A549 (cell line): ENCODE results near the gene CTBP2. TPM values are rescaled to one million over a fixed set of nuclear protein-coding genes. Genes with fewer than 3 reads are reported as not detected.

ENCODE experiments used
- ATAC-seq, 2 experiments: fragments of 200-7000 bp in 1 of 2; fragments of >200 bp in 1 of 2; cut with Nextera tagmentation in 1 of 2; cut with Tn5 transposase in 1 of 2; 3 replicates each; pipeline versions ENCODE4 v1.8.0 to v1.9.1; 2018 to 2020; ENCODE audit warnings: mild to moderate bottlenecking in 1 of 2, moderate library complexity in 1 of 2
- CTCF ChIA-PET: fragments of 300-600 bp; sonication (Branson Sonifier 250); formaldehyde crosslinking; extraction: SDS; loops from one replicate; lab custom pipeline; 2021; ENCODE audit warnings: antibody characterized with exemption, inconsistent platforms; lab: Yijun Ruan, JAX
- POLR2A ChIA-PET: fragments of 350-600 bp; formaldehyde crosslinking; extraction: SDS; loops from one replicate; lab custom pipeline; 2021; ENCODE audit warnings: antibody characterized with exemption, inconsistent platforms; lab: Yijun Ruan, JAX
- DNase-seq, 2 experiments: peaks; one replicate each; pipeline versions ENCODE4 v3.0.0 to v3.0.0-alpha.2; 2011 to 2016; ENCODE audit warnings: low read depth in 1 of 2, low spot score in 1 of 2
- FAIRE-seq: peaks from 2 replicates; lab custom pipeline; 2011; peaks lifted over from hg19 to GRCh38; lab: Jason Lieb, UNC
- H3K27ac ChIP-seq, 2 experiments: fragments of >200 bp; sonication (Bioruptor Twin); formaldehyde crosslinking; 3 replicates each; pipeline ENCODE4 v1.5.1; 2016 to 2017
- H3K4me1 ChIP-seq: fragments of >200 bp; sonication (Bioruptor Twin); formaldehyde crosslinking; 3 replicates; pipeline ENCODE4 v1.6.1; 2016
- H3K4me2 ChIP-seq: fragments of >200 bp; sonication (Bioruptor Twin); formaldehyde crosslinking; 3 replicates; pipeline ENCODE4 v1.6.1; 2016
- H3K4me3 ChIP-seq: fragments of >200 bp; sonication (Bioruptor Twin); formaldehyde crosslinking; 3 replicates; pipeline ENCODE4 v1.5.1; 2016
- H3K9me3 ChIP-seq: fragments of >200 bp; sonication (Bioruptor Twin); formaldehyde crosslinking; 3 replicates; pipeline ENCODE4 v1.6.1; 2016
- CEBPB ChIP-seq, 2 experiments: fragments of >200 bp in 1 of 2; sonication (Bioruptor Twin) in 1 of 2; formaldehyde crosslinking in 1 of 2; IDR thresholded peaks; 2 replicates each; pipeline ENCODE4 v1.6.1; 2012 to 2016
- E2F6 ChIP-seq: IDR thresholded peaks from 2 replicates; pipeline ENCODE4 v1.6.1; 2012; ENCODE audit warnings: low read depth, borderline replicate concordance
- EHMT2 ChIP-seq: fragments of 200-600 bp; sonication (generic); IDR thresholded peaks from 2 replicates; pipeline ENCODE4 v1.6.1; 2016; ENCODE audit warnings: antibody characterized with exemption, low read depth, mild to moderate bottlenecking, moderate library complexity
- ESRRA ChIP-seq: fragments of 150-350 bp; IDR thresholded peaks from 2 replicates; pipeline ENCODE4 v1.6.1; 2014; ENCODE audit warnings: mild to moderate bottlenecking, low read length, borderline replicate concordance
- FOSL2 ChIP-seq, 2 experiments: fragments of 450-650 bp in 1 of 2; fragments of >200 bp in 1 of 2; sonication (Bioruptor Twin) in 1 of 2; formaldehyde crosslinking; IDR thresholded peaks; 2 replicates each; pipeline versions ENCODE4 v1.5.0 to v1.6.1; 2016 to 2020; ENCODE audit warnings: mild to moderate bottlenecking in 1 of 2, moderate library complexity in 1 of 2
- GATA3 ChIP-seq: IDR thresholded peaks from 2 replicates; pipeline ENCODE4 v1.6.1; 2012; ENCODE audit warnings: borderline replicate concordance
- HES2 ChIP-seq: fragments of >200 bp; sonication (Bioruptor Twin); formaldehyde crosslinking; IDR thresholded peaks from 2 replicates; pipeline ENCODE4 v1.6.1; 2016
- HEYL ChIP-seq: fragments of 250-450 bp; sonication (Bioruptor Pico); IDR thresholded peaks from 2 replicates; pipeline ENCODE4 v1.8.0; 2021; ENCODE audit warnings: mild to moderate bottlenecking, moderate library complexity
- MAX ChIP-seq: IDR thresholded peaks from 2 replicates; pipeline ENCODE4 v1.6.1; 2012
- NR3C1 ChIP-seq: fragments of >200 bp; sonication (Bioruptor Twin); formaldehyde crosslinking; IDR thresholded peaks from 3 replicates; pipeline ENCODE4 v1.6.1; 2017
- PBX3 ChIP-seq: IDR thresholded peaks from 2 replicates; pipeline ENCODE4 v1.6.1; 2012
- PHF8 ChIP-seq: fragments of 200-600 bp; sonication (generic); IDR thresholded peaks from 2 replicates; pipeline ENCODE4 v1.6.1; 2016; ENCODE audit warnings: low read depth, mild to moderate bottlenecking, antibody characterized with exemption, moderate library complexity, borderline replicate concordance
- RNF2 ChIP-seq: fragments of 200-600 bp; sonication (generic); IDR thresholded peaks from 2 replicates; pipeline ENCODE4 v1.6.1; 2016; ENCODE audit warnings: low read depth, mild to moderate bottlenecking, antibody characterized with exemption, moderate library complexity, borderline replicate concordance
- ZC3H11A ChIP-seq: fragments of 450-650 bp; IDR thresholded peaks from 2 replicates; pipeline ENCODE4 v1.6.1; 2014; ENCODE audit warnings: antibody characterized with exemption, mild to moderate bottlenecking
- ZNF302 ChIP-seq: fragments of 250-450 bp; sonication (Bioruptor Pico); IDR thresholded peaks from 2 replicates; pipeline ENCODE4 v1.9.0; 2021; ENCODE audit warnings: inconsistent platforms, mild to moderate bottlenecking, moderate library complexity
- WGBS: methylation state at CpG from one replicate; pipeline ENCODE4 v1.1.6; 2017; ENCODE audit errors: missing lambda C conversion rate; 5-methylcytosine and 5-hydroxymethylcytosine counted together
- polyA plus RNA-seq, 4 experiments: library from polyadenylated mRNA; depleted of rRNA in 3 of 4; stranded (reverse); fragments of >200 nt; fragmentation: RNase III in 1 of 4; extraction: RNeasy Plus Mini Kit Qiagen cat#74134 plus additional on column Dnase treatment in 1 of 4; gene quantifications; 2 replicates in 3 of 4; 3 replicates in 1 of 4; pipeline ENCODE4 v1.2.3, GENCODE V29; 2011 to 2017
- TF ChIP-seq, protein P1 (sequence below): fragments of >200 bp; sonication (Bioruptor Twin); formaldehyde crosslinking; IDR thresholded peaks from 3 replicates; pipeline ENCODE4 v1.5.1; 2016
- TF ChIP-seq, protein P2 (sequence below): fragments of 250-450 bp; sonication (Bioruptor Pico); IDR thresholded peaks from 2 replicates; pipeline ENCODE4 v1.5.0; 2021; ENCODE audit warnings: mild to moderate bottlenecking, moderate library complexity, borderline replicate concordance

The CTBP2 gene
- polyA plus RNA-seq, 2 of the 4 experiments (the other 2 are of a cell fraction) = 74.9 to 78.9 TPM

DNA sequence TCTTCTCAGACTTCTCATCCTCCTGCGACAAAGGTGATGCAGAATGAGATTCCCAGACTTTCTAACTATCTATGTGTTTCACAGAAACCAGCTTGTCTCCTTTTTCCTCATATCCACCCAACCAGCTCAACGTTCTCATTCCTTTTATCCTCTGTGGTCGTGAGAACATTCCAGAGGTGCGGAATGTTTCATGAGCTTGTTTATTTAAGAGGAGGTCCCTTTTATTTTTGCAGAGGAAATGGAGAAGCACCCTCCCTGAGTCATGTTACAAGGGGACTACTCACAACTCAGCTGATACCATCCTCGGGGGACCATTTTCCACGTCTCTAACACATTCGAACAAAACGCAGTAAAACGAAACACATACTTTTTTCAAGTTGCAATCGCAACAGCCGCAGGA, 125.2 kb downstream of the CTBP2 start:
- ChIA-PET CTCF (interaction anchor here (0.9 to 4.2 kb wide), 2 partner anchors 12 to 29 kb away, joined by 3 to 39 read pairs; no protein-coding TSS in a partner anchor), POLR2A (no interaction called here)
- peak in 1 of 2 experiments; percentile 40 for DNase-seq
- no peak for FAIRE-seq
- Histone ChIP-seq H3K27ac (peak overlapping the region; percentile 92 to 95; a peak in 5 of 6 replicates), H3K4me2 (peak overlapping the region; percentile 46), H3K4me1 (peaks cover 60% of the 10 kb centered on the region), H3K4me3 (no peak overlapping the region), H3K9me3 (no peaks in the 10 kb centered on the region)
- WGBS = 66% methylated on average over 11 of the region's 11 CpGs
- no peak for ATAC-seq
- no peak for TF ChIP-seq PBX3
- no peak for TF ChIP-seq GATA3
- TF ChIP-seq FOSL2 (IDR thresholded peaks at IDR 0.05) = no peak
- peak; percentile 27 for TF ChIP-seq FOSL2 (CRISPR knock-in tag; IDR thresholded peaks at IDR 0.05)

- POLR2A ChIA-PET = no interaction called here
- 55% methylated on average over 3 of the region's 3 CpGs for WGBS
- FAIRE-seq = no peak
These were observed 125.7 kb downstream of the CTBP2 start for GRCh38 chr10:125034675-125035074.

GRCh38 chr10:125033146-125033924, 127.0 kb downstream of the CTBP2 start:
- no peak overlapping the region for H3K27ac ChIP-seq
- peaks cover 53% of the 10 kb centered on the region for H3K4me1 ChIP-seq
- ChIA-PET POLR2A (no interaction called here), CTCF (interaction anchor here (1.1 to 2.8 kb wide), 2 partner anchors 14 to 26 kb away, joined by 3 to 14 read pairs; no protein-coding TSS in a partner anchor)
- no peak overlapping the region for H3K4me3 ChIP-seq
- no peaks in the 10 kb centered on the region for H3K9me3 ChIP-seq
- ATAC-seq = no peak
- H3K4me2 ChIP-seq = no peak overlapping the region
- DNase-seq = no peak
- 92% methylated on average over 24 of the region's 27 CpGs for WGBS
- no peak for FAIRE-seq
- no peak for TF ChIP-seq GATA3
- TF ChIP-seq, protein P1, sequence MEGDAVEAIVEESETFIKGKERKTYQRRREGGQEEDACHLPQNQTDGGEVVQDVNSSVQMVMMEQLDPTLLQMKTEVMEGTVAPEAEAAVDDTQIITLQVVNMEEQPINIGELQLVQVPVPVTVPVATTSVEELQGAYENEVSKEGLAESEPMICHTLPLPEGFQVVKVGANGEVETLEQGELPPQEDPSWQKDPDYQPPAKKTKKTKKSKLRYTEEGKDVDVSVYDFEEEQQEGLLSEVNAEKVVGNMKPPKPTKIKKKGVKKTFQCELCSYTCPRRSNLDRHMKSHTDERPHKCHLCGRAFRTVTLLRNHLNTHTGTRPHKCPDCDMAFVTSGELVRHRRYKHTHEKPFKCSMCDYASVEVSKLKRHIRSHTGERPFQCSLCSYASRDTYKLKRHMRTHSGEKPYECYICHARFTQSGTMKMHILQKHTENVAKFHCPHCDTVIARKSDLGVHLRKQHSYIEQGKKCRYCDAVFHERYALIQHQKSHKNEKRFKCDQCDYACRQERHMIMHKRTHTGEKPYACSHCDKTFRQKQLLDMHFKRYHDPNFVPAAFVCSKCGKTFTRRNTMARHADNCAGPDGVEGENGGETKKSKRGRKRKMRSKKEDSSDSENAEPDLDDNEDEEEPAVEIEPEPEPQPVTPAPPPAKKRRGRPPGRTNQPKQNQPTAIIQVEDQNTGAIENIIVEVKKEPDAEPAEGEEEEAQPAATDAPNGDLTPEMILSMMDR = no peak
- TF ChIP-seq, protein P2, sequence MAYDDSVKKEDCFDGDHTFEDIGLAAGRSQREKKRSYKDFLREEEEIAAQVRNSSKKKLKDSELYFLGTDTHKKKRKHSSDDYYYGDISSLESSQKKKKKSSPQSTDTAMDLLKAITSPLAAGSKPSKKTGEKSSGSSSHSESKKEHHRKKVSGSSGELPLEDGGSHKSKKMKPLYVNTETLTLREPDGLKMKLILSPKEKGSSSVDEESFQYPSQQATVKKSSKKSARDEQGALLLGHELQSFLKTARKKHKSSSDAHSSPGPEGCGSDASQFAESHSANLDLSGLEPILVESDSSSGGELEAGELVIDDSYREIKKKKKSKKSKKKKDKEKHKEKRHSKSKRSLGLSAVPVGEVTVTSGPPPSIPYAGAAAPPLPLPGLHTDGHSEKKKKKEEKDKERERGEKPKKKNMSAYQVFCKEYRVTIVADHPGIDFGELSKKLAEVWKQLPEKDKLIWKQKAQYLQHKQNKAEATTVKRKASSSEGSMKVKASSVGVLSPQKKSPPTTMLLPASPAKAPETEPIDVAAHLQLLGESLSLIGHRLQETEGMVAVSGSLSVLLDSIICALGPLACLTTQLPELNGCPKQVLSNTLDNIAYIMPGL = no peak
- TF ChIP-seq CEBPB (IDR thresholded peaks at IDR 0.05) = no peak
- no peak for TF ChIP-seq PHF8
- TF ChIP-seq, all 56 proteins: peak for 0

More at GRCh38 chr10:125034675-125035074, 125.7 kb downstream of the CTBP2 start:
- Histone ChIP-seq H3K27ac (peak overlapping the region; percentile 92 to 95; a peak in 5 of 6 replicates), H3K9me3 (no peaks in the 10 kb centered on the region), H3K4me2 (peak overlapping the region; percentile 46), H3K4me3 (no peak overlapping the region), H3K4me1 (peaks cover 62% of the 10 kb centered on the region)
- ATAC-seq (no peak), DNase-seq (no peak)
- CTCF ChIA-PET = interaction anchor here (0.9 to 4.2 kb wide), 3 partner anchors 12 to 29 kb away, joined by 3 to 39 read pairs (median 3); no protein-coding TSS in a partner anchor
- TF ChIP-seq RNF2 = no peak

- ChIA-PET POLR2A (no interaction called here), CTCF (interaction anchor here (0.7 to 2.8 kb wide), 2 partner anchors 12 to 15 kb away, joined by 4 to 14 read pairs; no protein-coding TSS in a partner anchor)
- 93% methylated on average over 15 of the region's 15 CpGs for WGBS
- Histone ChIP-seq H3K4me1 (peaks cover 46% of the 10 kb centered on the region), H3K9me3 (no peaks in the 10 kb centered on the region), H3K4me2 (no peak overlapping the region), H3K4me3 (no peak overlapping the region), H3K27ac (no peak overlapping the region; a peak in 1 of 6 replicates)
- DNase-seq (no peak), ATAC-seq (no peak), FAIRE-seq (no peak)
- TF ChIP-seq HEYL (CRISPR knock-in tag) = no peak
- no peak for TF ChIP-seq ESRRA
- TF ChIP-seq NR3C1 = no peak
- no peak for TF ChIP-seq HES2
- no peak for TF ChIP-seq ZNF302 (CRISPR knock-in tag)
- no peak for TF ChIP-seq EHMT2
- no peak for TF ChIP-seq E2F6
- no peak for TF ChIP-seq ZC3H11A
- TF ChIP-seq MAX = no peak
These were observed 127.8 kb downstream of the CTBP2 start for GRCh38 chr10:125032474-125033020.
